NCI-H128 (cell line): ENCODE measurements around the gene TNS1.
A peak's percentile ranks its signal among the peaks of the same experiment; 100 is the strongest.

Experiments
- DNase-seq: peaks from one replicate; lab custom pipeline; 2025; ENCODE audit not compliant: unreplicated experiment; lab: John Stamatoyannopoulos, UW

The TNS1 gene

GRCh38 chr2:217900780-217901360 is 101.9 kb downstream of the TNS1 start:
- DNase-seq: no peak

DNA sequence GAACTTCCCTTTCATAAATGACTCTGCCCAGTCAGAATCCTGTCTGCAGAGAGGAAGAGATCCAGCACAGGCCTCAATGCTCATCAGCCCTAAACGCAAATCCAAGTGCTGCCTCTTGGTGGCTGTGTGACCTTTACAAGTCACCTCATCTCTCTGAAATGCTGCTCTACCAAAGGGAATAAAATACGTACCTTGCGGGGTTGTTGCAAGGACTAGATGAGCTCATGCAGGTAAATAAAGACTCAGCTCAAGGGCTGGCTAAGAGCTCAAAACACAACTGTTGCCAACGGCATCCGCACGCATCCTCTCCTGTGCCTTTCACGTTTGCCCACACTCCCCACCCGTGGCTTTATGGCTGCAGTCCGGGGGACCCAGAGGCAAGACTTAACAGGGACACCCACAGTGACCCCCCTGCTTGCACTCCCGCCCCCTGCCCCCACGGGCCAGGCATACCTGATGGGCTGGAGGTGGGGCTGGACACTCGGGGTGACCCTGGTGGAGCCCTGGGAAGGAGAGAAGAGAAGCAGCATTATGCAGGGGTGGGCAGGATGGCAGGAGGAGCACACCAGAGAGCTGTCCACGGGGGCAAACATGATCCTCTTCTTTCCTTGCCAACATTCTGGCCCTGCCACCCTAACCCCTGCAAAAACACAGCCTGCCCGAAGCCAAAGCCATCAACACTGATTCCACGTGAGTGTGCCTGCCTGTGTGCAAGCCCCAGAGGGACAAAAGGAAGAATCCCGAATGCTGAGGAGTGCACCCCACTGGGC is 102.6 kb downstream of the TNS1 start:
- no peak for DNase-seq

DNA sequence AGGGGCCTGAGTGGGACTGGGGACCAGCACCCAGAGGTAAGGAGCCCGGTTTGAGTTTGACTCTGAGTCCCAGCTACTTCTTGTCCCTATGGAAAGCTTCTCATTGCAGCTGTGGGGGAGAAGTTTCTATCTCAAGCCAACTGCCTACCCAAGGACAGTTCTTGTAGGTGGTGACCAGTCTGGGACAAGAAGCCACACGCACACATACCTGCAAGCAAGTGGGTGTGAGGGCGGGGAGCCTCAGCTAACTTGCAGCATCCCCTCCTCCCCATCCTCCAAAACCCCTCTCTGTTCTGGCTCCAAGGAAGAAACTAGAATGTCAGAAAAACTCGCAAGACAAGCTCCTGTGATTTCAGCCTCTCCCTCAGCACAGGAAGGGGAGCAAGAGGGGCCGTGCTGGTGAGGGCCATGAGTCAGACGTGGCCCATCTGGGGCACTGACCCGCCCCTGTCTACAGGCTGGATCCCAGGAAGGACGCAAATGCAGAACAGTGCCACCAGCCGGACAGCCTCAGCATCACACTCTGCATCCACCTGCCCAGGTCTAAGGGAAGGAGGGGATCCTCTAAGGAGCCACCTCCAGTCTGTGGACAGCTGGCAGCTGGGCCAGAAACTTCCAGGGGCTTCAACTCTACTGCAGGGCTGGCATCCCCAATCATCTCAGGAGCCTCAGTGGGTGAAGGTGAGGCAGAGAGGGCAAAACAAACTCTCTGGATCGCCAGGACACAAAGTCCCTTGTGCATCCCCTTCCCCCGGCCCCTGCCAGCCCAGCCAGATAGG is 103.4 kb downstream of the TNS1 start:
- no peak for DNase-seq

DNA sequence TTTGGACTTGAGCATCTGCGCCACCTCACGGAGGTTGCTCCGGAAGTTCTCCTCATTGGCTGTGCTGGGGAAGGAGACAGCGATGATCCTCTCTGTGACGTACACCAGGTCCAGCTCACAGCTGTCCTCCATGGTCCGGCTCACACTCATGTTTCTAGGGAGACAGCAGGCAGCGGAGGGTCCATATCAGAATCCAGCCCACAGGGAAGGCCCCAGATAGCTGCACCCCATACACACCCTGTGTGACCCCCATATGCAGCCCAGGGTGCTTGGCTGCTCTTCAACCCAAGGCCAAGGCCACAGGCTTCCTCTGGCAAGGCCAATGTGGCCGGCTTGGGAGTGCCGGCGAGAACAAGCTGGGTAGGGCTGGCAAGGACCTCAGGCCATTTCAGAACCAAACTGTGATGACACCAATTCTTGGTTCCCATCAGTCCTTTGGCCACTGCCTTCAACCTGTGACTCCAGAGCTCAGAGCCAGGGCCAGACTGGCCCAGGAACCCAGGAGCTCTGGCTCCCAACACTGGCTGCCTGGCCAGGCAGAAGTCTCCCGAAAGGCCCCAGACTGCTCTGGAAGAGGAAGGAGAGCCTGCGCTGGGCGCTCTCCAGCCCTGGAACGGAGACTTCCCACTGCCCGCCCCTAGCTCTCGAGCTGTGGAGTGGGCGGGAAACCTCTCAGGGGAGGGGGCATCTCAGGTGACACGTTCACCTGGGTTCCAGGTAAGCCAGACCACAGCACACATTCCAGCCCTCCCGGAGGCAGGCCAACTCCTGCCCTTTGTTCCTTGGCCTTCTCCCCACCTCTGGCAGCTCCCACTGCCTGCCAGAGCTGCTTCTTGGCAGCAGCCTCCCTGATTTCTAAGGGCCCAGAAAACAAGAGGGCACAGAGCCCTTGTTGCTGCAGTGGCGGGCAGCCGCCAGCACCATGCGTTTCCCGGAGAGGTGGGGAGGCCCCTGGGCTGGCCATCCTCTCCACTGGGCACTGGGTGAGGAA is 104.7 kb downstream of the TNS1 start:
- DNase-seq: no peak

GRCh38 chr2:217897091-217897715 is 105.6 kb downstream of the TNS1 start:
- no peak for DNase-seq

DNA sequence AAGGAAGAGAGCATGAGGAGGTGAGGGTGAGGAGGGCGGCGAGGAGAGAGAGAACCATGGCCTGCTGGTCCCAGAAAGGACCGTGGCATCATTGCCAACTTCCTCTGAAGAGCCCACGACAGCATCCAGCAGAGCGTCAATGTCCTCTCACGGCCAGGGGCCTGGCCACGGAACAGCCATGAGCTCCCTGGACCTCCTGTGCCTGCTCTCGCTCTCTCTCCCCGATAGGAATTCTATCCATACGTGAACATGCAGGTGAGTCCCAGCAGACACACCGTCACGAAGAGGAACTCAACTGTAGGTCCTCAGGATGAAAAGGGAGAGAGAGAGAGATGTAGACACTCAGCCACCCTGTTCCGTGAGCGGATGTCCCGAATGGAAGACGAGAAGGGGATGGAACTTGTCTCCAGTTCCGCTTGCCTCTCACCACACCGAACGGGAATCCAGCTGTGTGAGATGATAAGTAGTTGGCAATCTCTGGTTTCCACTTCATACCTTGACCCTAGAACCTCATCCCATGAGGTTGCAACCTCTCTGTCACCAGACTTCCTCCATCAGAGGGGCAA is 107.6 kb downstream of the TNS1 start:
- no peak for DNase-seq

GRCh38 chr2:217893440-217893839 is 109.4 kb downstream of the TNS1 start:
- DNase-seq: no peak

- DNase-seq: no peak
Observed at GRCh38 chr2:217892560-217892959, 110.2 kb downstream of the TNS1 start.

- no peak for DNase-seq
Observed at GRCh38 chr2:217890445-217890844, 112.3 kb downstream of the TNS1 start.

DNA sequence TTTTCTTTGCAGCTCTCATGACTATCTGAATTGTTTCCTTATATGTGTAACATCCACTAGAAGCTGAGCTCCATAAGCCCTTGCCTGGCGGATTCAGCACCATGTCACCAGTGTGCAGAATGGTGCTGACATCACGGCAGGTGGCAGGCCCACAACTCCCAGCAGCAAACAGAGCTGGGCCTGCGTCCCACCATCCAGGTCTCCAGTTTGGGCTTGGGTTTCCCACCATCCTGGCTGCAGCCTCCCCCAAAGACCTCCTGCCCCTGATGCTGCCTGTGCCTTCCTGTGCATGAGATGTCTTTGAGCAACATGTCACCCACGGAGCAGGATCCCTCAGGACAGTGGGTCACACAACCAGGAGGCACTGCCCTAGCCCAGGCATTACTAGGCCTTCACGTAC is 113.1 kb downstream of the TNS1 start:
- no peak for DNase-seq

GRCh38 chr2:217887841-217888701 is 114.7 kb downstream of the TNS1 start:
- no peak for DNase-seq

DNA sequence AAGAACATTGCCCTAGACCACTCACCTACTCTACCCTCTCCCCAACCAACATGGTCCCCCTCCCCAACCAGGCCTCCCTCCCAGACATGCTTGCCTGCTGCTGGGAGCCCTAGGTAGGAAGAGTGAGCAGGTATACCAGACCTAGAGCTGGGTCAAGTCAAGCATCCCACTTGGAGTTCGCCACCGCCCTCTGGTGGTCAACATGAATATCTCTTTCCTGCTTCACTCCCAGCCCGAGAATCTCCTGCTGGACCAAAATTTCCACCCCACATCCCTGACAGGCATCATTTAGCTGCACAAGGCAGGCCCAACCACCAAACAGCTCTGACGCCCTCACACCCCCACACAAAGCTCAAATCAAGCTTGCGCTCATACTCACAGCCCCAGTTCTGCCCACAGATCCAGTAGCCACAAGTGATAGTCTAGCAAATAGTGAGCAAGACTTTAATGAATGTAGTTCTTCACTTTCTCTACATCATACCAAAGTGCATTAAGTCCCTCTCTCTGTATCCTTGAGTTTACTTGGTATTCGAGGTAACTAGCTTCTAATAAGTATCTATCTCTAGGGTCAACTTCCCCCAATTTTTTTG is 116.0 kb downstream of the TNS1 start:
- DNase-seq: peak; percentile 4

- no peak for DNase-seq
Observed at GRCh38 chr2:217886091-217886490, 116.7 kb downstream of the TNS1 start.

- no peak for DNase-seq
Observed at GRCh38 chr2:217884985-217885384, 117.8 kb downstream of the TNS1 start.

DNA sequence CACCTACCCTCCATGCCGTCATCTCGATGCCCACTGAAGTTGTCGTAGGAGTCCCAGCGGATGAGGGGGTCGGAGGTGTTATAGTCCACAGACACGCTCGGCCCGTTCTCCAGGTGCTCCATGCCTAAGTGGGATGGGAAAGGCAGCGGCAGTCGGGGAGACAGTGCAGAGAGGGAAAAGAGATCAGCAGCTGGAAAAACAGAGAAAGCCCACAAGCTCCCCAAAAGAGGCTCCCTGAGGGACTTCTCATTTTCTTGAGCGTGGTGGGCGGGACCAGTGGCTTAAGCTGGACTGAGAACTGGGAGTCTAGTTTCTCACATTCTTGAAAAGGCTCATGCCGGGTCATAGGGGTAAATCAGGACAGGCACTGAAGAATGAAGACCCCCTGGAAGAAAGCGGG is 121.9 kb downstream of the TNS1 start:
- no peak for DNase-seq

DNA sequence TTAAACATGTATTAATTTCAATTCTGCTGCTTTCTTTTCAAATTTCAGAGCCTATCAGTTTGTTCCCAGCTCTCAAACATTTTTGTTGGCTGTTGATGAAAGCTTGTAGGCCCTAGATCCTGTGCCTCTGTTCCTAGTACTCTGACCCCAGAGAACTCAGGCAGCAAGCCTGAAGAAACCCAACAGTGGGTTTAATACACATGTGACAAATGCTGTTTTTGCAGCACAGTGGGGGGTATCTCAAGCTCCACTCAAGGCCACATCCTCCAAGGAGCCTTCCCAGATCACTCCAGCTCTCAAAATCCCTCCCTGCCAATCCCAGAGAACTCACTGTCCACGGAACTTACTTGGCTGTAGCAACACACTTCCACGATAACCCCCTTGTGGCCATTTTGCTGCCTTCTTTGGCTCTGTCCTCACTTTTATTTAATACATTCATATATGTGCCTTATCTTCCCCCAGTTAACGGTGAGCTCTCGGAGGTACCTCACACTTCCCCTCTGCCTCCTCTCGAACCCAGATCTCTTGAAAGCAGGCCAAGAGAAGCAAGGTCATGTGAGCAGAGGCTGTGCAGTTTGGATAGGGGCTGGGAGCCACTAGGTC is 122.4 kb downstream of the TNS1 start:
- no peak for DNase-seq

- no peak for DNase-seq
Observed at GRCh38 chr2:217878915-217879590, 123.7 kb downstream of the TNS1 start.

GRCh38 chr2:217877866-217878265 is 124.9 kb downstream of the TNS1 start:
- no peak for DNase-seq
